Liver (tissue), 9 donors: ENCODE measurements around the gene CAVIN2. TPM values are rescaled to one million over a fixed set of nuclear protein-coding genes. Genes with fewer than 3 reads are reported as not detected.

Experiments used
- DNase-seq: peaks from one replicate; pipeline ENCODE4 v3.0.0-alpha.2; 2017; ENCODE audit warnings: low spot score
- H3K27ac ChIP-seq, 2 donors: one replicate each; pipeline ENCODE4 v1.7.0; 2013; ENCODE audit warnings: inconsistent platforms in 2 of 2, low read length in 2 of 2, control low read depth in 1 of 2, low read depth in 1 of 2, mild to moderate bottlenecking in 1 of 2
- H3K27me3 ChIP-seq, 4 donors: one replicate each; pipeline versions ENCODE4 v1.6.1 to v1.7.0; 2013; ENCODE audit warnings: low read length in 3 of 4, inconsistent platforms in 1 of 4, mild to moderate bottlenecking in 1 of 4, moderate library complexity in 1 of 4; ENCODE audit not compliant: control insufficient read depth in 4 of 4, insufficient read depth in 4 of 4
- H3K36me3 ChIP-seq, 4 donors: one replicate each; pipeline versions ENCODE4 v1.6.1 to v1.7.0; 2013; ENCODE audit warnings: low read length in 3 of 4, mild to moderate bottlenecking in 3 of 4, low read depth in 1 of 4, moderate library complexity in 1 of 4; ENCODE audit not compliant: control insufficient read depth in 4 of 4, insufficient read depth in 3 of 4
- H3K4me1 ChIP-seq, 4 donors: one replicate each; pipeline versions ENCODE4 v1.6.1 to v1.7.0; 2013; ENCODE audit warnings: low read length in 3 of 4, mild to moderate bottlenecking in 3 of 4, moderate library complexity in 1 of 4; ENCODE audit not compliant: control insufficient read depth in 4 of 4, insufficient read depth in 4 of 4
- H3K4me3 ChIP-seq, 3 donors: one replicate each; pipeline versions ENCODE4 v1.6.1 to v1.7.0; 2013; ENCODE audit warnings: low read length in 3 of 3, control low read depth in 1 of 3, low read depth in 1 of 3, mild to moderate bottlenecking in 1 of 3
- H3K9ac ChIP-seq, 2 donors: one replicate each; pipeline ENCODE4 v1.7.0; 2013; ENCODE audit warnings: low read length in 2 of 2, mild to moderate bottlenecking in 2 of 2, moderate library complexity in 2 of 2, control low read depth in 1 of 2, low read depth in 1 of 2
- H3K9me3 ChIP-seq, 4 donors: one replicate each; pipeline versions ENCODE4 v1.6.1 to v1.7.0; 2013; ENCODE audit warnings: low read length in 3 of 4; ENCODE audit not compliant: control insufficient read depth in 4 of 4
- EGR1 ChIP-seq, 2 donors: IDR thresholded peaks; 2 replicates each; pipeline ENCODE4 v1.6.1; 2016 to 2018; ENCODE audit warnings: antibody characterized with exemption in 2 of 2, low read depth in 2 of 2
- FOXA1 ChIP-seq: IDR thresholded peaks from 2 replicates; pipeline ENCODE4 v1.6.1; 2016; ENCODE audit warnings: antibody characterized with exemption
- FOXA2 ChIP-seq: IDR thresholded peaks from 2 replicates; pipeline ENCODE4 v1.6.1; 2016; ENCODE audit warnings: antibody characterized with exemption
- GABPA ChIP-seq, 2 donors: IDR thresholded peaks in 1 of 2; conservative IDR thresholded peaks in 1 of 2; 2 replicates each; pipeline ENCODE4 v1.6.1; 2016; ENCODE audit warnings: antibody characterized with exemption in 2 of 2, mild to moderate bottlenecking in 1 of 2, moderate library complexity in 1 of 2
- HNF4A ChIP-seq, 2 donors: conservative IDR thresholded peaks; 2 replicates each; pipeline ENCODE4 v1.6.1; 2016; ENCODE audit warnings: antibody characterized with exemption in 2 of 2, mild to moderate bottlenecking in 2 of 2
- HNF4G ChIP-seq: IDR thresholded peaks from 2 replicates; pipeline ENCODE4 v1.6.1; 2016; ENCODE audit warnings: antibody characterized with exemption
- JUND ChIP-seq, 2 donors: IDR thresholded peaks; 2 replicates each; pipeline ENCODE4 v1.6.1; 2016; ENCODE audit warnings: antibody characterized with exemption in 2 of 2
- NR2F2 ChIP-seq: IDR thresholded peaks from 2 replicates; pipeline ENCODE4 v1.6.1; 2016; ENCODE audit warnings: antibody characterized with exemption
- RAD21 ChIP-seq, 2 donors: IDR thresholded peaks; 2 replicates each; pipeline ENCODE4 v1.6.1; 2016; ENCODE audit warnings: antibody characterized with exemption in 2 of 2, mild to moderate bottlenecking in 2 of 2
- SP1 ChIP-seq: IDR thresholded peaks from 2 replicates; pipeline ENCODE4 v1.6.1; 2018; ENCODE audit warnings: antibody characterized with exemption, mild to moderate bottlenecking
- TAF1 ChIP-seq: conservative IDR thresholded peaks from 2 replicates; pipeline ENCODE4 v1.6.1; 2016; ENCODE audit warnings: antibody characterized with exemption, mild to moderate bottlenecking
- YY1 ChIP-seq: IDR thresholded peaks from 2 replicates; pipeline ENCODE4 v1.6.1; 2016; ENCODE audit warnings: antibody characterized with exemption, mild to moderate bottlenecking
- WGBS: extraction: QIAGEN DNeasy Blood & Tissue Kit; methylation state at CpG from one replicate; pipeline ENCODE4 v1.1.7; 2013; 5-methylcytosine and 5-hydroxymethylcytosine counted together
- polyA plus RNA-seq, 2 donors: library from polyadenylated mRNA; stranded (reverse) in 1 of 2; unstranded in 1 of 2; fragments of 200-250 nt in 1 of 2; fragments of >200 nt in 1 of 2; fragmentation: Nextera tagmentation in 1 of 2; extraction: Ambion mirVana in 1 of 2; gene quantifications; one replicate each; pipeline versions ENCODE4 v1.2.1 to v1.2.3, GENCODE V29; 2013 to 2015
- total RNA-seq, 2 donors: library from RNA; depleted of rRNA; stranded (reverse); fragments of >200 nt; gene quantifications; one replicate each; pipeline ENCODE4 v1.2.3, GENCODE V29; 2014
- TF ChIP-seq, protein P1 (sequence below): IDR thresholded peaks from 2 replicates; pipeline ENCODE4 v1.6.1; 2016; ENCODE audit warnings: antibody characterized with exemption
- TF ChIP-seq, protein P2 (sequence below): IDR thresholded peaks from 2 replicates; pipeline ENCODE4 v1.6.1; 2016; ENCODE audit warnings: antibody characterized with exemption, mild to moderate bottlenecking
- TF ChIP-seq, protein P3 (sequence below): IDR thresholded peaks from 2 replicates; pipeline ENCODE4 v1.6.1; 2016; ENCODE audit warnings: antibody characterized with exemption
- TF ChIP-seq, protein P4 (sequence below): fragments of 150-350 bp; IDR thresholded peaks from 2 replicates; pipeline ENCODE4 v1.5.1; 2017; ENCODE audit warnings: improper control_type of control experiment, low read depth, low read length; ENCODE audit not compliant: missing input control
- TF ChIP-seq, protein P5 (sequence below): IDR thresholded peaks from 2 replicates; pipeline ENCODE4 v1.6.1; 2016; ENCODE audit warnings: antibody characterized with exemption
- donor health status: healthy.
- donor health status: healthy.
- donor health status: healthy.
- donor health status: healthy.
- donor health status: healthy.

The CAVIN2 gene
- total and polyA plus RNA-seq, 4 donors, result 13.3 to 20.7 (median 14.0) TPM

DNA sequence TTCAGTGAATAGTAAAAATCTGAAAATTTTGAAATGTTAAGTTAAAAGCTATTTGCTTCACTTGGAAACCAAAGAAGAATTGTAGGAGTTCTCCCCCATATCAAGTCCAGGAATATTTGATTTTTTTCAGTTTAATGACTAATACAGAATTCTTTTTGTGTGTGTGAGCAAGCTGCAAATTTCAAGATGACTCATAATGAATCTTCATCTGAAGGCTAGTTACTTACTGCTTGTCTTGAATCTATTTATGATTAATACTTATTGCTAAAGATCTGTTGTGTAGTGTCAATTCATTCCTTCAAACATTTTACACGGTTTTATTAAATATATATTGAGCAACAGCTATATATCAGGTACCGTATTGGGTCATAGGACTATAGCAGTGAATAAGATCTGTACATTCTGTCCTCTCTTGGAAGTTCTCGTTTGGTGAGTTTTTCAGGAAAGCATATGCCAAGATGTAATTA is 47.8 kb upstream of the CAVIN2 start:
- WGBS, result 55% methylated on average over 3 of the region's 3 CpGs
- no peak for DNase-seq
- H3K27ac ChIP-seq, result no peak overlapping the region

DNA sequence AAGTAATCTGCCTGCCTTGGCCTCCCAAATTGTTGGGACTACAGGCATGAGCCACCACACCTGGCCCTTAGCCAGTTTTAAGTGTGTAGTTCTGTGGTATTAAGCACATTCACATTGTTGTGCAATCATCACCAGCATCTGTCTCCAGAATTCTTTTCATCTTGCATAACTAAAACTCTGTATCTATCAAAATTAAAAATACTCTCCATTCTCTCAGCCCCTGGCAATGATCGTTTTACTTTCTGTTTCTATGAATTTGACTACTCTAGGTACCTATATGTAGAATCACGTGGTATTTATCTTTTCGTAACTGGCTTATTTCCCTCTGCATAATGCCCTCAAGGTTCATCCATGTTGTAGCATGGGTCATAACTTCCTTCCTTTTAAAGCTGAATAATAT is 45.5 kb upstream of the CAVIN2 start:
- Histone ChIP-seq H3K4me1 (no peaks in the 10 kb centered on the region), H3K9ac (no peak overlapping the region), H3K9me3 (peaks cover 0 to 1% (median 0%) of the 10 kb centered on the region in 4 donors), H3K27me3 (no peaks in the 10 kb centered on the region), H3K36me3 (no peaks in the 10 kb centered on the region), H3K4me3 (no peak overlapping the region), H3K27ac (no peak overlapping the region)
- no peak for DNase-seq
- 73% methylated on average over 3 of the region's 3 CpGs for WGBS
- TF ChIP-seq, protein P1, sequence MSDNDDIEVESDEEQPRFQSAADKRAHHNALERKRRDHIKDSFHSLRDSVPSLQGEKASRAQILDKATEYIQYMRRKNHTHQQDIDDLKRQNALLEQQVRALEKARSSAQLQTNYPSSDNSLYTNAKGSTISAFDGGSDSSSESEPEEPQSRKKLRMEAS, result no peak
- TF ChIP-seq GABPA (IDR thresholded peaks at IDR 0.05 in 1 of 2, conservative IDR thresholded peaks at IDR 0.05 in 1 of 2) (no peak), YY1 (no peak), TAF1 (no peak), JUND (IDR thresholded peaks at IDR 0.05) (no peak), HNF4G (no peak), FOXA1 (no peak), NR2F2 (no peak), HNF4A (conservative IDR thresholded peaks at IDR 0.05) (no peak), FOXA2 (no peak), EGR1 (IDR thresholded peaks at IDR 0.05; ENCODE audit: low read depth in 2 of 2) (no peak), RAD21 (IDR thresholded peaks at IDR 0.05) (no peak)
- TF ChIP-seq, protein P2, sequence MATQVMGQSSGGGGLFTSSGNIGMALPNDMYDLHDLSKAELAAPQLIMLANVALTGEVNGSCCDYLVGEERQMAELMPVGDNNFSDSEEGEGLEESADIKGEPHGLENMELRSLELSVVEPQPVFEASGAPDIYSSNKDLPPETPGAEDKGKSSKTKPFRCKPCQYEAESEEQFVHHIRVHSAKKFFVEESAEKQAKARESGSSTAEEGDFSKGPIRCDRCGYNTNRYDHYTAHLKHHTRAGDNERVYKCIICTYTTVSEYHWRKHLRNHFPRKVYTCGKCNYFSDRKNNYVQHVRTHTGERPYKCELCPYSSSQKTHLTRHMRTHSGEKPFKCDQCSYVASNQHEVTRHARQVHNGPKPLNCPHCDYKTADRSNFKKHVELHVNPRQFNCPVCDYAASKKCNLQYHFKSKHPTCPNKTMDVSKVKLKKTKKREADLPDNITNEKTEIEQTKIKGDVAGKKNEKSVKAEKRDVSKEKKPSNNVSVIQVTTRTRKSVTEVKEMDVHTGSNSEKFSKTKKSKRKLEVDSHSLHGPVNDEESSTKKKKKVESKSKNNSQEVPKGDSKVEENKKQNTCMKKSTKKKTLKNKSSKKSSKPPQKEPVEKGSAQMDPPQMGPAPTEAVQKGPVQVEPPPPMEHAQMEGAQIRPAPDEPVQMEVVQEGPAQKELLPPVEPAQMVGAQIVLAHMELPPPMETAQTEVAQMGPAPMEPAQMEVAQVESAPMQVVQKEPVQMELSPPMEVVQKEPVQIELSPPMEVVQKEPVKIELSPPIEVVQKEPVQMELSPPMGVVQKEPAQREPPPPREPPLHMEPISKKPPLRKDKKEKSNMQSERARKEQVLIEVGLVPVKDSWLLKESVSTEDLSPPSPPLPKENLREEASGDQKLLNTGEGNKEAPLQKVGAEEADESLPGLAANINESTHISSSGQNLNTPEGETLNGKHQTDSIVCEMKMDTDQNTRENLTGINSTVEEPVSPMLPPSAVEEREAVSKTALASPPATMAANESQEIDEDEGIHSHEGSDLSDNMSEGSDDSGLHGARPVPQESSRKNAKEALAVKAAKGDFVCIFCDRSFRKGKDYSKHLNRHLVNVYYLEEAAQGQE, result no peak
- TF ChIP-seq, protein P3, sequence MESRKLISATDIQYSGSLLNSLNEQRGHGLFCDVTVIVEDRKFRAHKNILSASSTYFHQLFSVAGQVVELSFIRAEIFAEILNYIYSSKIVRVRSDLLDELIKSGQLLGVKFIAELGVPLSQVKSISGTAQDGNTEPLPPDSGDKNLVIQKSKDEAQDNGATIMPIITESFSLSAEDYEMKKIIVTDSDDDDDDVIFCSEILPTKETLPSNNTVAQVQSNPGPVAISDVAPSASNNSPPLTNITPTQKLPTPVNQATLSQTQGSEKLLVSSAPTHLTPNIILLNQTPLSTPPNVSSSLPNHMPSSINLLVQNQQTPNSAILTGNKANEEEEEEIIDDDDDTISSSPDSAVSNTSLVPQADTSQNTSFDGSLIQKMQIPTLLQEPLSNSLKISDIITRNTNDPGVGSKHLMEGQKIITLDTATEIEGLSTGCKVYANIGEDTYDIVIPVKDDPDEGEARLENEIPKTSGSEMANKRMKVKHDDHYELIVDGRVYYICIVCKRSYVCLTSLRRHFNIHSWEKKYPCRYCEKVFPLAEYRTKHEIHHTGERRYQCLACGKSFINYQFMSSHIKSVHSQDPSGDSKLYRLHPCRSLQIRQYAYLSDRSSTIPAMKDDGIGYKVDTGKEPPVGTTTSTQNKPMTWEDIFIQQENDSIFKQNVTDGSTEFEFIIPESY, result no peak
- TF ChIP-seq, protein P4, sequence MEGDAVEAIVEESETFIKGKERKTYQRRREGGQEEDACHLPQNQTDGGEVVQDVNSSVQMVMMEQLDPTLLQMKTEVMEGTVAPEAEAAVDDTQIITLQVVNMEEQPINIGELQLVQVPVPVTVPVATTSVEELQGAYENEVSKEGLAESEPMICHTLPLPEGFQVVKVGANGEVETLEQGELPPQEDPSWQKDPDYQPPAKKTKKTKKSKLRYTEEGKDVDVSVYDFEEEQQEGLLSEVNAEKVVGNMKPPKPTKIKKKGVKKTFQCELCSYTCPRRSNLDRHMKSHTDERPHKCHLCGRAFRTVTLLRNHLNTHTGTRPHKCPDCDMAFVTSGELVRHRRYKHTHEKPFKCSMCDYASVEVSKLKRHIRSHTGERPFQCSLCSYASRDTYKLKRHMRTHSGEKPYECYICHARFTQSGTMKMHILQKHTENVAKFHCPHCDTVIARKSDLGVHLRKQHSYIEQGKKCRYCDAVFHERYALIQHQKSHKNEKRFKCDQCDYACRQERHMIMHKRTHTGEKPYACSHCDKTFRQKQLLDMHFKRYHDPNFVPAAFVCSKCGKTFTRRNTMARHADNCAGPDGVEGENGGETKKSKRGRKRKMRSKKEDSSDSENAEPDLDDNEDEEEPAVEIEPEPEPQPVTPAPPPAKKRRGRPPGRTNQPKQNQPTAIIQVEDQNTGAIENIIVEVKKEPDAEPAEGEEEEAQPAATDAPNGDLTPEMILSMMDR, result no peak

More for the DNA sequence above, 47.8 kb upstream of the CAVIN2 start:
- Histone ChIP-seq H3K36me3 (no peaks in the 10 kb centered on the region), H3K4me1 (no peaks in the 10 kb centered on the region), H3K9ac (no peak overlapping the region), H3K4me3 (no peak overlapping the region), H3K9me3 (peaks cover 0 to 1% (median 0%) of the 10 kb centered on the region in 4 donors), H3K27me3 (no peaks in the 10 kb centered on the region)
- TF ChIP-seq YY1, result no peak
- TF ChIP-seq SP1, result no peak
- no peak for TF ChIP-seq EGR1 (IDR thresholded peaks at IDR 0.05; ENCODE audit: low read depth in 2 of 2)
- no peak for TF ChIP-seq FOXA2
- TF ChIP-seq, protein P5, sequence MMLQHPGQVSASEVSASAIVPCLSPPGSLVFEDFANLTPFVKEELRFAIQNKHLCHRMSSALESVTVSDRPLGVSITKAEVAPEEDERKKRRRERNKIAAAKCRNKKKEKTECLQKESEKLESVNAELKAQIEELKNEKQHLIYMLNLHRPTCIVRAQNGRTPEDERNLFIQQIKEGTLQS, result no peak
- TF ChIP-seq, protein P4, result no peak
- TF ChIP-seq, protein P3, result no peak
